Measurements from ENCODE around the gene DENND2C. TPM values are rescaled to one million over a fixed set of nuclear protein-coding genes. Genes with fewer than 3 reads are reported as not detected.

Gene DENND2C
- total RNA-seq: 0.79 and 0.82 TPM in 2 replicates
- long read RNA-seq, partial matches to known transcripts: 0 of 3 reads
- long read RNA-seq, other reads (novel, unspliced or antisense): 3 of 3 reads

- Mint-ChIP-seq H3K4me1 (peaks cover 4% of the 10 kb centered on the region), H3K27me3 (ENCODE audit: low read depth) (peaks cover 70% of the 10 kb centered on the region), H3K9me3 (no peaks in the 10 kb centered on the region), H3K4me3 (peak within 1 kb of the TSS; percentile 95), H3K27ac (ENCODE audit: unreplicated experiment) (no peak within 1 kb of the TSS), H3K36me3 (ENCODE audit: low read depth) (no peaks in the 10 kb centered on the region)
- DNase-seq (ENCODE audit: low read depth, low spot score): no peak
- TF ChIP-seq CTCF (conservative IDR thresholded peaks at IDR 0.05): peak; percentile 14
Observed at GRCh38 chr1:114669562-114670082, at the start of gene DENND2C. Gene DENND2C (minus strand): TSS chr1:114670049. CDS start chr1:114625984, 44,065 bp downstream.

DNA sequence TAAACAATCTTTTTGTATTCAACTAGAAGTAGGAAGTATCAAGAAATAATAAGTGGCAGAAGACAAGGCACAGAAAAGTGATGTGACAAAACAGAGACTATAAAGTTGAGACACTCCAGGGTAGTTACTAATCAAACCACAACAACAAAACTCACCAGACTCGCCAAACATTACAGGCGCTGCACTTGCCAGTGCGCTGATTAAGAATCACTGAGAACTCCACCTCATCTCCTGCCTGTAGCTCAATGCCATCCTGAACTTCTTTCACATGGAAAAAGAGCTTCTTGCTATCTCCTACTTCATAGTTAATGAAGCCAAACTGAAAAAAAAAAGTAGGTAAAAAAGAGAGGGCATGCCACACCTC is 49.6 kb upstream of the DENND2C start:
- no peak for TF ChIP-seq CTCF (conservative IDR thresholded peaks at IDR 0.05)
- Mint-ChIP-seq H3K27ac (ENCODE audit: unreplicated experiment) (no peak overlapping the region), H3K4me1 (peaks cover 19% of the 10 kb centered on the region), H3K36me3 (ENCODE audit: low read depth) (peaks cover 32% of the 10 kb centered on the region), H3K9me3 (no peaks in the 10 kb centered on the region), H3K27me3 (ENCODE audit: low read depth) (no peaks in the 10 kb centered on the region), H3K4me3 (peak overlapping the region; percentile 42)
- no peak for DNase-seq (ENCODE audit: low read depth, low spot score)

- H3K4me1 Mint-ChIP-seq: peaks cover 19% of the 10 kb centered on the region
- DNase-seq (ENCODE audit: low read depth, low spot score): no peak
- peaks cover 29% of the 10 kb centered on the region for H3K36me3 Mint-ChIP-seq (ENCODE audit: low read depth)
- H3K9me3 Mint-ChIP-seq: no peaks in the 10 kb centered on the region
- no peaks in the 10 kb centered on the region for H3K27me3 Mint-ChIP-seq (ENCODE audit: low read depth)
- TF ChIP-seq CTCF (conservative IDR thresholded peaks at IDR 0.05): no peak
- H3K4me3 Mint-ChIP-seq: peak overlapping the region; percentile 51
- H3K27ac Mint-ChIP-seq (ENCODE audit: unreplicated experiment): no peak overlapping the region
Observed at GRCh38 chr1:114718661-114719423, 49.0 kb upstream of the DENND2C start.

DNA sequence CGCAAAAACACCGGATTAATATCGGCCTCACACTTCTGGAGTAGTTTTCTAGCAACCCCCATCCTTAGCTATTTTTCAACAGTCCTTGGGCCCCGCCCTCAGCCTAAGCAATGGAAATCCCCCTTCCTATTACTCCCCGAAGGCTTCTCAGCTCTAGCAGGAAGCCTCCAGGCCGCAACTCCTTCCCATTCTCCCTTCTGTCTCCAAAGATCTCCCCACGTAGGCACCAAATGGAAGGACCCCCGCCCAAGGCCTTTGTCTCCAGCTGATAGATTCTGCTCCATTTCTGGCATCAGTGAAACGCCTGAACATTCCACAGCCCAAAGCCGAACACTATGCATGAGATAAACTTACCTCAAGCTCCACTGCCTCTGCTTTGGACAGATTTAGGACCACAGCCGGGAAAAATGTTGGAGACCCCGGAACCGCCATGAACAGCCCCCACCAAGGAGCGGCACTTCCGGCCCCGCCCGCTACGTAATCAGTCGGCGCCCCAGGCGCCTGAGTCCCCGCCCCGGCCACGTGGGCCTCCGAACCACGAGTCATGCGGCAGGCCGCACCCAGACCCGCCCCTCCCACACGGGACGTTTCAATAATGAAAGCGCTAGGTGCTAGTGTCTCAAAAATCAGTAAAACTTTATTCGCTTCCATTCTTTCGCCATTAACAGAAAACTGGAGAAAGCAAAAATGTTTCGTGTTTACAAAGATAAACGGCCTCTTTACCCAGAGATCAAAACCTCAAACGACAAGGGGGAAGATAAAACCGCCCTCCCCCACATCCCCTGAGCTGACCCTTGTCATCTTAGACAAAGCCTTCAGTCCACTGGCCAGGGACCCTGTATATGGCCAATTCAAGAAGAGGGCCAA is 46.7 kb upstream of the DENND2C start, which contains the start of gene NRAS:
Gene NRAS, minus strand, starts transcription at position 468 of the 867 bp plus-strand sequence. CDS start 611 bp downstream, outside the sequence.
- Mint-ChIP-seq H3K9me3 (no peaks in the 10 kb centered on the region), H3K36me3 (ENCODE audit: low read depth) (peaks cover 27% of the 10 kb centered on the region)

More for the DNA sequence above, 46.7 kb upstream of the DENND2C start, which contains the start of gene NRAS:
- DNase-seq (ENCODE audit: low read depth, low spot score): peak; percentile 94
- Mint-ChIP-seq H3K27ac (ENCODE audit: unreplicated experiment) (peak within 1 kb of the TSS; percentile 98), H3K27me3 (ENCODE audit: low read depth) (no peaks in the 10 kb centered on the region), H3K4me1 (peaks cover 19% of the 10 kb centered on the region), H3K4me3 (peak within 1 kb of the TSS; percentile 97)
- TF ChIP-seq CTCF (conservative IDR thresholded peaks at IDR 0.05): no peak

Measured in neural crest cell (in vitro differentiated cells).